H1 (cell line): ENCODE measurements around the gene SMC6. TPM values are rescaled to one million over a fixed set of nuclear protein-coding genes. Genes with fewer than 3 reads are reported as not detected.

ENCODE experiments used
- CTCF ChIA-PET: fragments of 300-600 bp; sonication (Branson Sonifier 250); formaldehyde crosslinking; loops from one replicate; lab custom pipeline; 2021; ENCODE audit not compliant: partially characterized antibody; lab: Charles Lee
- POLR2A ChIA-PET: fragments of 300-600 bp; sonication (Branson Sonifier 250); formaldehyde crosslinking; loops from one replicate; lab custom pipeline; 2021; ENCODE audit warnings: inconsistent platforms; ENCODE audit not compliant: partially characterized antibody; lab: Charles Lee
- DNase-seq, 2 experiments: peaks; one replicate each; pipeline versions ENCODE4 v3.0.0 to v3.0.0-alpha.2; 2010 to 2022; ENCODE audit warnings: low spot score in 2 of 2, low read depth in 1 of 2, mixed read lengths in 1 of 2
- FAIRE-seq: peaks from 2 replicates; lab custom pipeline; 2011; peaks lifted over from hg19 to GRCh38; lab: Jason Lieb, UNC
- H2AFZ ChIP-seq: 2 replicates; pipeline ENCODE4 v1.8.1; 2012; ENCODE audit warnings: low read length, inconsistent platforms
- H2AK5ac ChIP-seq: 2 replicates; pipeline ENCODE4 v1.6.1; 2013; ENCODE audit warnings: low read depth, low read length
- H2BK120ac ChIP-seq: replicated peaks from 2 replicates; pipeline ENCODE3; 2013; ENCODE audit warnings: low read depth, low read length, inconsistent platforms
- H2BK12ac ChIP-seq: 2 replicates; pipeline ENCODE4 v1.6.1; 2013; ENCODE audit warnings: low read depth, low read length
- H2BK15ac ChIP-seq: 2 replicates; pipeline ENCODE4 v1.6.1; 2013; ENCODE audit warnings: low read length
- H2BK20ac ChIP-seq: 2 replicates; pipeline ENCODE4 v1.6.1; 2013; ENCODE audit warnings: low read length
- H2BK5ac ChIP-seq: 2 replicates; pipeline ENCODE4 v1.6.1; 2013; ENCODE audit warnings: low read depth, low read length
- H3K14ac ChIP-seq: 2 replicates; pipeline ENCODE4 v1.6.1; 2013; ENCODE audit warnings: inconsistent platforms; ENCODE audit not compliant: insufficient read length
- H3K18ac ChIP-seq: 2 replicates; pipeline ENCODE4 v1.6.1; 2013; ENCODE audit warnings: low read length; ENCODE audit errors: extremely low read depth
- H3K23ac ChIP-seq: 2 replicates; pipeline ENCODE4 v1.6.1; 2013; ENCODE audit warnings: inconsistent platforms; ENCODE audit not compliant: insufficient read length
- H3K23me2 ChIP-seq: 2 replicates; pipeline ENCODE4 v1.6.1; 2013; ENCODE audit warnings: low read depth, low read length
- H3K27ac ChIP-seq: 2 replicates; pipeline ENCODE4 v1.6.1; 2011; ENCODE audit warnings: low read depth, low read length, inconsistent platforms
- H3K27me3 ChIP-seq, 4 experiments: replicated peaks in 1 of 4; 1 replicate in 1 of 4; 2 replicates in 3 of 4; pipeline versions ENCODE4 v1.6.1 to v1.8.1; 2011 to 2013; ENCODE audit warnings: low read length in 3 of 4, mild to moderate bottlenecking in 3 of 4, inconsistent platforms in 2 of 4, mixed read lengths in 2 of 4, moderate library complexity in 1 of 4; ENCODE audit not compliant: control insufficient read depth in 3 of 4, insufficient read depth in 3 of 4; ENCODE audit errors: extremely low read depth in 1 of 4
- H3K36me3 ChIP-seq, 4 experiments: 2 replicates each; pipeline versions ENCODE4 v1.6.1 to v1.8.1; 2011 to 2013; ENCODE audit warnings: mild to moderate bottlenecking in 4 of 4, low read length in 3 of 4, moderate library complexity in 2 of 4, control low read depth in 1 of 4, inconsistent platforms in 1 of 4; ENCODE audit not compliant: insufficient read depth in 4 of 4, control insufficient read depth in 2 of 4
- H3K4ac ChIP-seq: replicated peaks from 2 replicates; pipeline ENCODE3; 2013; ENCODE audit warnings: low read length, low read depth, mixed read lengths, inconsistent platforms; ENCODE audit not compliant: insufficient read length
- H3K4me1 ChIP-seq, 4 experiments: replicated peaks in 1 of 4; 1 replicate in 1 of 4; 2 replicates in 3 of 4; pipeline versions ENCODE4 v1.6.1 to v1.8.1; 2011 to 2013; ENCODE audit warnings: low read length in 3 of 4, inconsistent platforms in 2 of 4, mixed read lengths in 1 of 4; ENCODE audit not compliant: insufficient read depth in 4 of 4, control insufficient read depth in 3 of 4
- H3K4me2 ChIP-seq, 2 experiments: 2 replicates each; pipeline versions ENCODE4 v1.6.1 to v1.8.1; 2011 to 2013; ENCODE audit warnings: low read depth in 2 of 2, low read length in 2 of 2, control low read depth in 1 of 2, inconsistent platforms in 1 of 2, mild to moderate bottlenecking in 1 of 2; ENCODE audit not compliant: insufficient read depth in 1 of 2
- H3K4me3 ChIP-seq, 4 experiments: fragments of 200-600, 300-600 bp in 1 of 4; sonication (generic), shearing (Covaris generic), sonication (Bioruptor Twin) in 1 of 4; 2 replicates each; pipeline versions ENCODE4 v1.5.1 to v1.8.1; 2011 to 2016; ENCODE audit warnings: low read length in 4 of 4, low read depth in 3 of 4, control low read depth in 2 of 4, inconsistent platforms in 2 of 4, mild to moderate bottlenecking in 2 of 4, mixed read lengths in 1 of 4, moderate library complexity in 1 of 4; ENCODE audit not compliant: insufficient read depth in 2 of 4; ENCODE audit errors: extremely low read depth in 1 of 4
- H3K56ac ChIP-seq: replicated peaks from 2 replicates; pipeline ENCODE3; 2013; ENCODE audit warnings: low read depth, mild to moderate bottlenecking, mixed read lengths, low read length, inconsistent platforms; ENCODE audit not compliant: insufficient read length
- H3K79me1 ChIP-seq: 2 replicates; pipeline ENCODE4 v1.6.1; 2013; ENCODE audit warnings: low read depth, low read length, control low read depth
- H3K79me2 ChIP-seq, 2 experiments: 2 replicates each; pipeline versions ENCODE4 v1.6.1 to v1.8.1; 2012 to 2013; ENCODE audit warnings: low read length in 2 of 2, mild to moderate bottlenecking in 2 of 2, inconsistent platforms in 1 of 2; ENCODE audit not compliant: insufficient read depth in 2 of 2, control insufficient read depth in 1 of 2
- H3K9ac ChIP-seq, 4 experiments: replicated peaks in 1 of 4; 1 replicate in 1 of 4; 2 replicates in 3 of 4; pipeline versions ENCODE4 v1.6.1 to v1.8.1; 2011 to 2013; ENCODE audit warnings: low read depth in 3 of 4, low read length in 3 of 4, control low read depth in 2 of 4, mild to moderate bottlenecking in 2 of 4, moderate library complexity in 2 of 4, inconsistent platforms in 1 of 4; ENCODE audit errors: extremely low read depth in 1 of 4
- H3K9me3 ChIP-seq, 2 experiments: 2 replicates each; pipeline versions ENCODE4 v1.6.1 to v1.8.1; 2012 to 2013; ENCODE audit warnings: mild to moderate bottlenecking in 2 of 2, moderate library complexity in 2 of 2, control low read depth in 1 of 2, inconsistent platforms in 1 of 2, low read depth in 1 of 2, low read length in 1 of 2, mixed read lengths in 1 of 2; ENCODE audit not compliant: insufficient read depth in 2 of 2
- H4K20me1 ChIP-seq, 2 experiments: replicated peaks in 1 of 2; 2 replicates each; pipeline versions ENCODE3 to v1.8.1; 2011 to 2013; ENCODE audit warnings: inconsistent platforms in 2 of 2, low read length in 2 of 2, mild to moderate bottlenecking in 1 of 2; ENCODE audit not compliant: insufficient read depth in 2 of 2, control insufficient read depth in 1 of 2
- H4K5ac ChIP-seq: 2 replicates; pipeline ENCODE4 v1.6.1; 2013; ENCODE audit warnings: low read length, low read depth, mixed read lengths, inconsistent platforms; ENCODE audit not compliant: insufficient read length
- H4K8ac ChIP-seq: 2 replicates; pipeline ENCODE4 v1.8.0; 2013; ENCODE audit warnings: mild to moderate bottlenecking, moderate library complexity, low read length, inconsistent platforms; ENCODE audit not compliant: insufficient read depth; ENCODE audit errors: extremely low read depth
- H4K91ac ChIP-seq: replicated peaks from 2 replicates; pipeline ENCODE3; 2013; ENCODE audit warnings: low read length, mixed read lengths, inconsistent platforms; ENCODE audit not compliant: insufficient read length
- GABPA ChIP-seq: IDR thresholded peaks from 2 replicates; pipeline ENCODE4 v1.6.1; 2011; ENCODE audit warnings: mild to moderate bottlenecking, low read length, moderate library complexity, borderline replicate concordance; ENCODE audit not compliant: insufficient read depth
- HDAC2 ChIP-seq, 2 experiments: fragments of 300-600 bp in 1 of 2; sonication (generic) in 1 of 2; IDR thresholded peaks; 2 replicates each; pipeline ENCODE4 v1.6.1; 2011 to 2012; ENCODE audit warnings: low read depth in 2 of 2, low read length in 2 of 2, mild to moderate bottlenecking in 2 of 2, moderate library complexity in 2 of 2, borderline replicate concordance in 1 of 2, inconsistent platforms in 1 of 2
- HDAC6 ChIP-seq: IDR thresholded peaks from one replicate; pipeline ENCODE4 v1.7.1; 2012; ENCODE audit warnings: low read depth, mild to moderate bottlenecking, inconsistent platforms, low read length, moderate library complexity
- NANOG ChIP-seq: IDR thresholded peaks from 2 replicates; pipeline ENCODE4 v1.6.1; 2011; ENCODE audit warnings: low read length, low read depth, mild to moderate bottlenecking, inconsistent platforms; ENCODE audit not compliant: insufficient read depth, poor library complexity, severe bottlenecking
- PHF8 ChIP-seq: fragments of 200-600 bp; sonication (generic); conservative IDR thresholded peaks from 2 replicates; pipeline ENCODE4 v1.7.1; 2012; ENCODE audit warnings: low read depth, mild to moderate bottlenecking, inconsistent platforms, low read length, moderate library complexity
- POLR2A ChIP-seq, 2 experiments: IDR thresholded peaks; 1 replicate in 1 of 2; 2 replicates in 1 of 2; pipeline ENCODE4 v1.6.1; 2011; ENCODE audit warnings: low read depth in 2 of 2, low read length in 2 of 2, mild to moderate bottlenecking in 2 of 2; ENCODE audit errors: control extremely low read depth in 1 of 2
- POU5F1 ChIP-seq: IDR thresholded peaks from 2 replicates; pipeline ENCODE4 v1.6.1; 2011; ENCODE audit warnings: low read depth, mild to moderate bottlenecking, low read length, moderate library complexity
- TAF7 ChIP-seq: optimal IDR thresholded peaks from 2 replicates; pipeline ENCODE3; 2011; ENCODE audit warnings: low read depth, mild to moderate bottlenecking, inconsistent platforms, low read length, moderate library complexity, borderline replicate concordance
- TBP ChIP-seq: IDR thresholded peaks from 2 replicates; pipeline ENCODE4 v1.6.1; 2011; ENCODE audit warnings: low read depth, low read length, improper control_type of control experiment
- WGBS, 2 experiments: shearing (Covaris generic) in 1 of 2; methylation state at CpG; one replicate each; pipeline versions ENCODE4 v1.1.6 to v1.1.7; 2013 to 2015; ENCODE audit warnings: low lambda C conversion rate in 2 of 2, mixed read lengths in 2 of 2, inconsistent platforms in 1 of 2, low coverage in 1 of 2, missing lambda C conversion rate in 1 of 2; ENCODE audit not compliant: insufficient replicate concordance in 2 of 2, insufficient coverage in 1 of 2, insufficient read length in 1 of 2; ENCODE audit errors: extremely low coverage in 1 of 2, missing lambda C conversion rate in 1 of 2; 5-methylcytosine and 5-hydroxymethylcytosine counted together
- polyA plus RNA-seq, 7 experiments: library from polyadenylated mRNA; depleted of rRNA in 3 of 7; stranded (reverse) in 5 of 7; unstranded in 2 of 7; fragments of >200 nt in 5 of 7; fragments of 200-250 nt in 2 of 7; gene quantifications; 1 replicate in 5 of 7; 2 replicates in 1 of 7; 4 replicates in 1 of 7; pipeline versions ENCODE4 v1.2.1 to v1.2.3, GENCODE V29; 2011 to 2013; ENCODE audit warnings: missing spikeins in 2 of 7, mixed read lengths in 2 of 7
- total RNA-seq: library from RNA; stranded (reverse); fragmentation: NEBNext Ultra II Directional; extraction: Animal tissue kit (Norgen Biotek cat#: 25700); gene quantifications from 2 replicates; pipeline ENCODE4 v1.2.1, GENCODE V29; 2021
- TF ChIP-seq, protein P1 (sequence below): IDR thresholded peaks from 2 replicates; pipeline ENCODE4 v1.6.1; 2012; ENCODE audit warnings: inconsistent platforms

The SMC6 gene
- total and polyA plus RNA-seq, 2 of the 8 experiments (the other 6 are each of a cell fraction or from before 2014, with no cell fraction given), result 9.7 to 49.5 TPM

DNA sequence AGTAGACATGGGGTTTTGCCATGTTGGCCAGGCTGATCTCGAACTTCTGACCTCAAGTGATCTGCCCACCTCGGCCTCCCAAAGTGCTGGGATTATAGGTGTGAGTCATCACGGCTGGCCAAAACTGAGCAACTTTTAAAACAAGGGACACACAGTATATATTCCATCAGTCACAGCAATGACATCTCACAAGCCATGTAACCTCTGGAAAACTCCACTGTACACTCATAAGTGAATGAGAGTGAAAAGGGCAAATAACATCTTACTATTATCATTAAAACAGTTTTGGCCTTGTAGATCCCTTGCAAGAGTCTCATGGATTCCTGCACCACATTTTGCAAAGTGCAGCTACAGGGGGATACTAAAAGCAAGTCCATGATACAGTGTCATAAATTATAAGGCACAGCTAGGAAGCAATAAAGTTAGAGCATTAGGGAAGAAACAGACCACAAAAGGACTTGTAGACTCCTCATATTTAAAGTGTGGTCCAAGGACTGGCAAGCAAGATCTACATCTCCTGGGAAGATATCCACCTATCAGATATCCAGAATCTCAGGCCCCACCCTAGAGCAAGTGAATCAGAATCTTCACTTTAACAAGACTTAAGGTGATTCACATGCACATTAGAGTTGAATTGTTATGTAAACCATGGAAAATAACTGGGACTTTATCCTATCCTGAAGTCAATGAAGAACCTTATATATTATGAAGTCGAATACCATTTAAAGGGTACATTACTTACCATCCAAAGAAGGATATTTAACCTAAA, 5.7 kb downstream of the SMC6 start:
- peaks cover 7 to 79% of the 10 kb centered on the region in 2 experiments for H3K79me2 ChIP-seq
- peak; percentile 65 for TF ChIP-seq TAF7
- TF ChIP-seq, protein P1, sequence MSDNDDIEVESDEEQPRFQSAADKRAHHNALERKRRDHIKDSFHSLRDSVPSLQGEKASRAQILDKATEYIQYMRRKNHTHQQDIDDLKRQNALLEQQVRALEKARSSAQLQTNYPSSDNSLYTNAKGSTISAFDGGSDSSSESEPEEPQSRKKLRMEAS, result no peak
- TF ChIP-seq POU5F1, result peak; percentile 75
- no peak for TF ChIP-seq HDAC2 (IDR thresholded peaks at IDR 0.05; ENCODE audit: borderline replicate concordance in 1 of 2, low read depth in 2 of 2, low read length in 2 of 2)
- peak; percentile 60 for TF ChIP-seq NANOG
- no peak for TF ChIP-seq TBP
- 0 out of 3 replicates have a peak, but pooled peaks of 1 of the 2 experiments have one; percentile 30 for TF ChIP-seq POLR2A (IDR thresholded peaks at IDR 0.05; ENCODE audit: control extremely low read depth in 1 of 2, low read depth in 2 of 2, low read length in 2 of 2)
- no peak for TF ChIP-seq GABPA
- no peak for TF ChIP-seq HDAC6
- TF ChIP-seq PHF8, result no peak
- no peak for DNase-seq

More for the DNA sequence above, 5.7 kb downstream of the SMC6 start:
- Histone ChIP-seq H2BK120ac (no peak overlapping the region), H4K20me1 (peaks cover 0 to 2% of the 10 kb centered on the region in 2 experiments), H3K36me3 (peaks cover 0 to 28% (median 7%) of the 10 kb centered on the region in 4 experiments; a peak in 5 of 8 replicates), H3K18ac (peak overlapping the region; percentile 9; the same call in 1 of the 2 replicates), H4K8ac (no peak overlapping the region), H4K91ac (peak overlapping the region; percentile 3), H3K4me1 (peaks cover 4 to 24% (median 9%) of the 10 kb centered on the region in 4 experiments), H2AK5ac (no peak overlapping the region), H2BK20ac (0 out of 2 replicates have a peak overlapping the region, but pooled peaks have one; percentile 24), H3K56ac (no peak overlapping the region), H2BK15ac (no peak overlapping the region), H2BK12ac (peak overlapping the region; percentile 88; the same call in 1 of the 2 replicates), H3K23me2 (no peaks in the 10 kb centered on the region), H3K4me2 (peak overlapping the region; percentile 44 to 58; a peak in 3 of 4 replicates), H2AFZ (no peak overlapping the region), H3K23ac (no peak overlapping the region), H2BK5ac (peak overlapping the region; percentile 76; the same call in 1 of the 2 replicates), H3K27me3 (no peaks in the 10 kb centered on the region), H4K5ac (no peak overlapping the region), H3K79me1 (peaks cover 5% of the 10 kb centered on the region), H3K9ac (no peak overlapping the region), H3K27ac (peak overlapping the region; percentile 65), H3K14ac (no peak overlapping the region), H3K4me3 (peak overlapping the region in 1 of 4 experiments; percentile 40; a peak in 1 of 8 replicates), H3K9me3 (no peaks in the 10 kb centered on the region), H3K4ac (no peak overlapping the region)
- no peak for FAIRE-seq
- ChIA-PET POLR2A (interaction anchor here (1.4 kb wide), 1 partner anchor 38 kb away, joined by 3 read pairs; no protein-coding TSS in a partner anchor), CTCF (interaction anchor here (0.6 to 1.1 kb wide), 3 partner anchors 10 to 311 kb away, joined by 3 read pairs; no protein-coding TSS in a partner anchor)
- 74% methylated on average over 4 of the region's 4 CpGs; no CpG with 5 or more reads in 1 of the 2 experiments for WGBS, 2 experiments
